Neuron (in vitro differentiated cells): ENCODE results near the gene SLC37A2.

Source experiments
- H2AFZ ChIP-seq: one replicate; pipeline ENCODE4 v1.6.1; 2013; ENCODE audit warnings: low read depth, mild to moderate bottlenecking, inconsistent platforms, low read length, moderate library complexity
- H3K27me3 ChIP-seq: one replicate; pipeline ENCODE4 v1.6.1; 2013; ENCODE audit warnings: low read length; ENCODE audit not compliant: insufficient read depth
- H3K36me3 ChIP-seq: one replicate; pipeline ENCODE4 v1.6.1; 2013; ENCODE audit warnings: low read length; ENCODE audit not compliant: insufficient read depth
- H3K4me1 ChIP-seq: one replicate; pipeline ENCODE4 v1.6.1; 2013; ENCODE audit warnings: low read length; ENCODE audit not compliant: insufficient read depth
- H3K4me3 ChIP-seq: 2 replicates; pipeline ENCODE4 v1.5.1; 2013; ENCODE audit warnings: mild to moderate bottlenecking, low read length, moderate library complexity
- H3K9me3 ChIP-seq: one replicate; pipeline ENCODE4 v1.6.1; 2013; ENCODE audit warnings: low read length

Gene SLC37A2

GRCh38 chr11:125112208-125112604, 49.1 kb downstream of the SLC37A2 start:
- Histone ChIP-seq H3K4me3 (peak overlapping the region; percentile 53), H3K4me1 (peaks cover 13% of the 10 kb centered on the region), H2AFZ (no peak overlapping the region), H3K36me3 (no peaks in the 10 kb centered on the region), H3K27me3 (no peaks in the 10 kb centered on the region), H3K9me3 (peaks cover 5% of the 10 kb centered on the region)

- H3K9me3 ChIP-seq = peaks cover 5% of the 10 kb centered on the region
- no peak overlapping the region for H3K4me3 ChIP-seq
- peaks cover 13% of the 10 kb centered on the region for H3K4me1 ChIP-seq
- no peaks in the 10 kb centered on the region for H3K27me3 ChIP-seq
- no peaks in the 10 kb centered on the region for H3K36me3 ChIP-seq
- no peak overlapping the region for H2AFZ ChIP-seq
Observed at GRCh38 chr11:125114518-125114917, 51.4 kb downstream of the SLC37A2 start.

GRCh38 chr11:125117429-125117828, 54.3 kb downstream of the SLC37A2 start:
- no peak overlapping the region for H3K4me3 ChIP-seq
- peaks cover under 1% of the 10 kb centered on the region for H3K4me1 ChIP-seq
- H3K9me3 ChIP-seq = peaks cover 5% of the 10 kb centered on the region
- H3K36me3 ChIP-seq = no peaks in the 10 kb centered on the region
- no peaks in the 10 kb centered on the region for H3K27me3 ChIP-seq
- H2AFZ ChIP-seq = no peak overlapping the region

GRCh38 chr11:125123194-125123946, 60.3 kb downstream of the SLC37A2 start:
- Histone ChIP-seq H3K9me3 (no peaks in the 10 kb centered on the region), H3K4me3 (no peak overlapping the region), H3K27me3 (no peaks in the 10 kb centered on the region), H2AFZ (peak overlapping the region; percentile 68), H3K4me1 (peaks cover 8% of the 10 kb centered on the region), H3K36me3 (no peaks in the 10 kb centered on the region)

GRCh38 chr11:125123947-125124617, 61.0 kb downstream of the SLC37A2 start:
- Histone ChIP-seq H3K36me3 (no peaks in the 10 kb centered on the region), H2AFZ (peak overlapping the region; percentile 68), H3K9me3 (no peaks in the 10 kb centered on the region), H3K27me3 (no peaks in the 10 kb centered on the region), H3K4me3 (no peak overlapping the region), H3K4me1 (peaks cover 8% of the 10 kb centered on the region)

GRCh38 chr11:125124618-125124992, 61.5 kb downstream of the SLC37A2 start:
- Histone ChIP-seq H3K4me1 (peaks cover 8% of the 10 kb centered on the region), H3K9me3 (no peaks in the 10 kb centered on the region), H3K4me3 (no peak overlapping the region), H3K27me3 (no peaks in the 10 kb centered on the region), H2AFZ (no peak overlapping the region), H3K36me3 (no peaks in the 10 kb centered on the region)

- Histone ChIP-seq H3K27me3 (no peaks in the 10 kb centered on the region), H3K9me3 (peaks cover 3% of the 10 kb centered on the region), H3K4me3 (no peak overlapping the region), H2AFZ (no peak overlapping the region), H3K36me3 (no peaks in the 10 kb centered on the region), H3K4me1 (peaks cover 16% of the 10 kb centered on the region)
Observed at GRCh38 chr11:125128450-125128849, 65.3 kb downstream of the SLC37A2 start.

GRCh38 chr11:125129316-125129993, 66.3 kb downstream of the SLC37A2 start:
- Histone ChIP-seq H2AFZ (no peak overlapping the region), H3K4me3 (no peak overlapping the region), H3K27me3 (no peaks in the 10 kb centered on the region), H3K36me3 (no peaks in the 10 kb centered on the region), H3K4me1 (peaks cover 9% of the 10 kb centered on the region), H3K9me3 (peaks cover 8% of the 10 kb centered on the region)

GRCh38 chr11:125132071-125132470, 69.0 kb downstream of the SLC37A2 start:
- Histone ChIP-seq H3K9me3 (peaks cover 8% of the 10 kb centered on the region), H3K4me1 (peaks cover 11% of the 10 kb centered on the region), H3K27me3 (no peaks in the 10 kb centered on the region), H2AFZ (no peak overlapping the region), H3K4me3 (no peak overlapping the region), H3K36me3 (no peaks in the 10 kb centered on the region)

- Histone ChIP-seq H3K9me3 (peaks cover 8% of the 10 kb centered on the region), H3K36me3 (no peaks in the 10 kb centered on the region), H3K4me1 (peaks cover 14% of the 10 kb centered on the region), H3K27me3 (no peaks in the 10 kb centered on the region), H2AFZ (no peak overlapping the region), H3K4me3 (no peak overlapping the region)
Observed at GRCh38 chr11:125132596-125132995, 69.5 kb downstream of the SLC37A2 start.

GRCh38 chr11:125136001-125136400, 72.9 kb downstream of the SLC37A2 start:
- no peaks in the 10 kb centered on the region for H3K36me3 ChIP-seq
- no peak overlapping the region for H3K4me3 ChIP-seq
- peaks cover 46% of the 10 kb centered on the region for H3K4me1 ChIP-seq
- no peaks in the 10 kb centered on the region for H3K27me3 ChIP-seq
- H3K9me3 ChIP-seq = peaks cover 8% of the 10 kb centered on the region
- H2AFZ ChIP-seq = no peak overlapping the region

- Histone ChIP-seq H3K4me1 (peaks cover 44% of the 10 kb centered on the region), H3K27me3 (no peaks in the 10 kb centered on the region), H3K4me3 (no peak overlapping the region), H2AFZ (no peak overlapping the region), H3K9me3 (peaks cover 2% of the 10 kb centered on the region), H3K36me3 (no peaks in the 10 kb centered on the region)
Observed at GRCh38 chr11:125138966-125139365, 75.9 kb downstream of the SLC37A2 start.

GRCh38 chr11:125139778-125140177, 76.7 kb downstream of the SLC37A2 start:
- no peaks in the 10 kb centered on the region for H3K36me3 ChIP-seq
- peaks cover 44% of the 10 kb centered on the region for H3K4me1 ChIP-seq

More at GRCh38 chr11:125139778-125140177, 76.7 kb downstream of the SLC37A2 start:
- H3K4me3 ChIP-seq = no peak overlapping the region
- no peak overlapping the region for H2AFZ ChIP-seq
- no peaks in the 10 kb centered on the region for H3K27me3 ChIP-seq
- no peaks in the 10 kb centered on the region for H3K9me3 ChIP-seq
